HG02588 (cell line): ENCODE results near the gene TRPM3.

Experiments used
- ATAC-seq: cut with Tn5 transposase; IDR thresholded peaks from one replicate; pipeline ENCODE4 v1.9.1; 2021; ENCODE audit warnings: mild to moderate bottlenecking, moderate library complexity; ENCODE audit not compliant: unreplicated experiment

The TRPM3 gene

DNA sequence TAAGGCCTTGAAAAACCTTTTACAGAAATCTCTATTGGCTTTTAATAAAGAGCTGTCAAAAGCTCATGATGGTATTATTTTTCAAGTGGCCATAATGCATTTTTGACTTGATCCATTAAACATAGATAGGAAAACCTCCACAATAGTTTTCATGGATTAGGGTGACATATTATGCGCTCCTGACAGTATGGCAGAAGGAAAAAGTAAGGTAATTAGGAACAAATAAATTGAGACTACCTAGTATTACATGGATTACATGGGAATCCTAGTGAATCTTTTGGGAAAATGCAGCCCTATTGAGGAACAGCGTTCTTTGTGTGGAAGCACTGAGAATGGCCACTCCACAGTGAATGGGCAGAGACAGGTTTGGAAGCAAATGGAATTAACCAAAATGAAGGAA lies 171.2 kb downstream of the TRPM3 start:
- ATAC-seq, result no peak

DNA sequence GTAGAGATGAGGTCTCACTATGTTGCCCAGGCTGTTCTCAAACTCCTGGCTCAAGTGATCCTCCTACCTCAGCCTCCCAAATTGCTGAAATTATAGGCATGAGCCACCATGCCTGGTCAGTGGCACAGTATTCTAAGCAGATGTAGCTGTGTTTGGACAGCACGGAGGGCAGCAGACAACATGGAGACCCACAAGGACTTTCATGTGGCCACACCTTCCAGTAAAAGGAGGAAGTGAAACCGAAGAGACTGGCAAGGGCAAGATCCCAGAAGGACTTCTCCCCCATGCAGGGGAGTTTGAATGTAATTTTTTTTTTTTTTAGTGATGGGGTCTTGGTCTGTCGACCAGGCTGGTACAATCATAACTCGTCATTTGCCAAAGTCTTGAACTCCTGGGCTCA lies 172.2 kb downstream of the TRPM3 start:
- ATAC-seq, result no peak

DNA sequence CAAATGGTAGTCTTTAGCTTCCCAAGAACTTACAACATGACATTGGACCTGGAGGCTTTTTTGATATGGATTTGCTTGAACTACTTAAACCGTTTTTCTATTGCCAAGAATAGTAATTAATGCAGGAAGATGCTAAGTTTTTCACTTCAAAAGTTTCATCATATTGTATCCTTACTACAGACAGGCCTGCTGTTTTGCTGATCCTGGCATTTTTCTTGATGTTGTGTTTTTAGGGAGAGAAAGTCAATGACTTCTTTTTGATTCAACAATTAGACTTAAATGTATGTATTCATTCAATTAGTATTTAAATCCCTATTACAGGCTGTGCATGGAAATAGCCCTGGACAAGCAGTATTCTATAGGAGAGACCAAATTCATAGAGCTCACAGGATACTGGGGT lies 172.7 kb downstream of the TRPM3 start:
- ATAC-seq, result no peak

DNA sequence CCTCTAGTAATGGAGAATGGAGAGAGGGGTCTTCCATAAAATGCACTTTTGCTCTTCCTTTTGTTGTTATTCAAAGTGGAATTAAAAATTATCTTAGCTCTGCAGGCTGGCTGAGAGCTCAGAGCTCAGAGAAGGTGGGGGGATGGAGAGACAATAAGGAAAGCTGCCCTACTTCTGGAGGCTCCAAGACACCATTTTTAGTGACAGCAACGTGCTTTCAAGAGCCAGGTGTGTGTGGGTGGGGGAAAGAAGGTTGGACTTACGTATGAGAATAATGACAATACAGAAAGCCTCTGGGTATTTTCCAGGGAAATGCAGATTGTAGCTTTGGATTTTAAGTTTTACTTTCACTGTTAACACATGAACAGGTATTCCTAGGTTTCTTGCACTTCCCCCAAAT lies 173.9 kb downstream of the TRPM3 start:
- no peak for ATAC-seq

DNA sequence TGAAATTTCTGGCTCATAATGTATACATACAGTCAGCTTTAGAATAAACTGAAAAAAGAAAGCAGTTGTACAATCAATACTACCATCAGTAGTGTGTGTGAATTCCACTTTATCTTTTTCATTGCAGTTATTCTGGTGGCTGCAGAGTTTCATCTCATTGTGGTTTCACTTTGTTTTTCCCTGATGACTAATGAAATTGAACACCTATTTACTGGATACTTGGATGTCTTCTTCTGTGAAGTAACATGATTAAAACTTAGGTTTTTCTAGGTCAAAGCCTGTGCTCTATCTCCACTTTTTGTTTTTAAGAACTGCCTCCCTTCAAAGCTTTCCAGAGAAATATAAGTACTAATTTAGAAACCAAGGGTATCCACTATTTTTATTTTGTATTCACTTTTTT lies 174.3 kb downstream of the TRPM3 start:
- ATAC-seq, result no peak

DNA sequence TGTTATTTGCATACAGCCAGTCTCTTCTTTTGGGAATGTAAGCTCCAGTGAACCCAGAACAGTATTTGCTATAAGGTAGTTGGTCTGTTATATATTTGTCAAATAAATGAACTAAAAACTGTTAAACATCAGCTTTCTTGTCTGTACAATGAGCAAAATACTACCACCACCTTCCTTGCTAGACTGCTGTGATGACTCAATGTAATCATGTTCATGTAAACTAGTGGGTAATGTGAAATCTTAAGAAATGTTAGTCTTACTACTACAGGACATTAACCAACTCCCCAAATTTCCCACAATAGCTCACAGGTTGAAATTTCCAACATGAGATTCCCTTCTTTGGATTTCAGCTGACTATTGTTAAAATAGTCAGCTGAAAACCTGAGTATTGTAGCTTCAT lies 176.1 kb downstream of the TRPM3 start:
- ATAC-seq, result no peak

DNA sequence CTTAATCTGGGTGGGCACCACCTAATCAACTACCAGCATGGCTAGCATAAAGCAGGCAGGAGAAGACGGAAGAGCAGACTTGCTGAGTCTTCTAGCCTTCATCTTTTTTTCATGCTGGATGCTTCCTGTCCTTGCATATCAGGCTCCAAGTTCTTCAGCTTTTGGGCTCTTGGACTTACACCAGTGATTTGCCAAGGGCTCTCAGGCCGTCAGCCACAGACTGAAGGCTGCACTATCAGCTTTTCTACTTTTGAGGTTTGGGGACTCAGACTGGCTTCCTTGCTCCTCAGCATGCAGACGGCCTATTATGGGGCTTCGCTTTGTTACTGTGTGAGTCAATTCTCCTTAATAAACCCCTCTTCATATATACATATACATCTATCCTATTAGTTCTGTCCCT lies 180.2 kb downstream of the TRPM3 start:
- no peak for ATAC-seq

DNA sequence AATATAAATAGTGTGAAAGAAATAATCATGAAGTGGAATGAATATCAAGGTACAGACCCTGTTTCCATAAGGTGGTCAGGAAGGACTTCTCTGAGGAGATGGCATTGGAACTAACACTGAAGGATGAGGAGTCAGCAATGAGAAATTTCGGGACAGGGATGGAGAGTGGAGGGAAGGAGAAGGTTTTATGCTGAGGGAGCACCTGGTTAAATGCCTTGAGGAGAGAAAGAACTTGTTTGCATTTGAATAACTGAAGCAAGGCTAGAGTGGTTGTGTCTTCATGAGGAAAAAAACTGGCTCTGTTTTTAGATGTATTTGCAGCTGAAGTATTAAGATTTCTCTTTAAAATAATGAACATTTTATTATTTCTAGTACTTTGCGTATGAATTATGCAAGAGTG lies 180.8 kb downstream of the TRPM3 start:
- ATAC-seq, result no peak

DNA sequence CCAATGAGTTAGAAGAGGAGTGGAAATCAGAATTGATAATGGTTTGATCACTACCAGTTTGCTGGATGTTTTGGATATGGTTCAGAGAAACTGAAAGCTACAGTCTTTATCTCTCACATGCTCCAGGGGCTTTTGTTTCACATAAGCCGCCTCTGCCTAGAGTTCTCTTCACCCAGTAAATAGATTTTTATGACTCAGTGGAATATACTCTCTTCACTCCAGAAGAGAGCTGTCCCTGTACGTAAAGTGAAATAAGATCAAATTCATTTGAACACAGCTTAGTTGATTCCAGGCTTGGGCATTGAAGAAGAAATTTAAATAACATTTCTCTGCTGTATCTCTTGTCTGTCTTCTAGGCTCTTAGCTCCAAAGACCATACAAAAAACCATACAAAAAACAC lies 184.9 kb downstream of the TRPM3 start:
- ATAC-seq, result no peak

DNA sequence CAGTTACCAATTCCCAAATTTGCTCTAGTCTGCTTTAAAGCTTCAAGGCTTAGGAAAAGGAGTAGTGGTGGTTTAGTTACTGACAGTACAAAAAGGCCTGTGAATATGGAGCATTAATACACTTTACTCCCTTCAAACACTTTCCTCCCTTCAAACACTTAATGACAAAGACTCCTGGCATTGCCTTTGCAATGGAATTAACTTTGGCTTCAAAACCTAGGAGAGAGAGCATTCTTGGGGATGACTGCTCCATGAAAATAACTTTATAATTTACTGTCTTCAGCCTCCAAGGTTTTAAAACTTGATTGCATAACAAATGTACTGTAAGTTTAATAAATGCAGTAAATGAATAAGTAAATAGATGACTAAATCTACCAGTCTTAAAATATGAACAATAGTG lies 185.6 kb downstream of the TRPM3 start:
- no peak for ATAC-seq

DNA sequence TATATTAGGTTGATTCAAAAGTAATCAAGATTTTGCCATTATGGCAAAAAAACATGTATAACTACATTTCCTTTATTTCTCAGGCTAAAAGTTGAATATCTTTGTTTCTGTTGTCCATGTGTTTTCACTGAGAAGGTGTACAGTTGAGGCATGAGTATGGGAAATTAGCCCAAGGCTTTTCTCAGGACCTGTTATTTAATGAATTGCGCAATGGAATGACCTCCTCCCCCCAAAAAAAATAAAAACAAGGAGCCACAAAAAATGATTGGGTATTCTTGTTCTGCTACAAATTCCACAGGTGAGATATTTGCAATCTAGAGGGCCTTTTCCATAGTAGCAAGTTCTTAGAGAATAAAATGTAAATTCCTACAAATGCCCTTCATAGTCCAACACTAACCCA lies 186.8 kb downstream of the TRPM3 start:
- ATAC-seq, result no peak

DNA sequence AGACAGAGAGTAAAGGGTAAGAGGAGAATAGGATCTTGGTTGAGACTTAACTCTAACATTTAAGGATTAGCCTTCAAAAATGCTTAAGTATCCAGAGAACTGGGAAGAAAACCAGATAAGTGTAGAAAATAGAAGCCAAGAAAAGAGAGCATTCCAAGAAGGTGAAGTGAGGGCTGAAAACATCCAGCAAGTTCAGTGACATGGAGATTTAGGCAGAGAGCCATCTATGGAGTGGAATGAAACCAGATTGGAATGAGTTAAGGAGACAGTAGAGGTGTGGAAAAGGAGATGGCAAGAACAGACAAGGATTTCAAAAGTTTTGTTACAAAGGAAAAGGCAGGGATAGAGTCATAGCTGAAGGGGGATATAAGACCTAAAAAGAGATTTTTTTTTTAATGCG lies 188.1 kb downstream of the TRPM3 start:
- ATAC-seq, result no peak

DNA sequence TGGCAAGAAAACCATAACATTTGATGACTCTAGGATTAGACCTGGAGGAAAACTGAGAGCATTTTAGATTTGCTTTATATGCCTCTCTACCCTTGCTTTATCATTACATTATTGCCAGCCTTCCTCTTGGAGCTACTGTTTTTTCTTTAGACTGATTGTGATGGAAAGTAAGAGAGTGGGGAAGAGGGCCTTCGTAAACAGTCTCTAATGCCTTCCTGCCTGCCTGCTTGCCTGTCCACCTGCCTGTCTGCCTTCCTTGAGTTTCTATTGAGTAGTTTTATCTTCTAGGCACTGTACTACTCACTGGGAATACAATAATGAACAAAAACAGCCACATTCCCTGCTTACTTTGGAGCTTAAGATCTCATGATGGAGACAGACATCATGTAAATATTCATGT lies 189.3 kb downstream of the TRPM3 start:
- no peak for ATAC-seq

DNA sequence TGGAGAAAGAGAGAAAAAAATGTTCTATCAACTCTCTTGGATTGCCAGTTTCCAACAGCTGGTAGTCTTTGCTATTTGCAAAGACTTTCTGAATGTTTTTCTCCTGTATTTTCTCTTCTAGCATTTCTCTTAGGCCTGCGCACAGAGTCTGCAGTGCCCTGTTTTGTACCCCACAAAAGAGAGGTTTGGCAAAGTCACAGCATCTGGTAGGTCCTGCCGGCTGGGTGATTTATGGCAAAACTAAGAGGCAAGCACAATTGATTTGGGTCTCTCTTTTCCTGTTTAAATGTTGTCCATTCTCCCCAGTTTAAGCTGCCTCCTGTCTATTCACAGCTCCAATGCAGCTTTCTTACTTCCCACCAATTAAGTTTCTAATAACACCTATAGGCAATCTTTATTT lies 193.9 kb downstream of the TRPM3 start:
- no peak for ATAC-seq

DNA sequence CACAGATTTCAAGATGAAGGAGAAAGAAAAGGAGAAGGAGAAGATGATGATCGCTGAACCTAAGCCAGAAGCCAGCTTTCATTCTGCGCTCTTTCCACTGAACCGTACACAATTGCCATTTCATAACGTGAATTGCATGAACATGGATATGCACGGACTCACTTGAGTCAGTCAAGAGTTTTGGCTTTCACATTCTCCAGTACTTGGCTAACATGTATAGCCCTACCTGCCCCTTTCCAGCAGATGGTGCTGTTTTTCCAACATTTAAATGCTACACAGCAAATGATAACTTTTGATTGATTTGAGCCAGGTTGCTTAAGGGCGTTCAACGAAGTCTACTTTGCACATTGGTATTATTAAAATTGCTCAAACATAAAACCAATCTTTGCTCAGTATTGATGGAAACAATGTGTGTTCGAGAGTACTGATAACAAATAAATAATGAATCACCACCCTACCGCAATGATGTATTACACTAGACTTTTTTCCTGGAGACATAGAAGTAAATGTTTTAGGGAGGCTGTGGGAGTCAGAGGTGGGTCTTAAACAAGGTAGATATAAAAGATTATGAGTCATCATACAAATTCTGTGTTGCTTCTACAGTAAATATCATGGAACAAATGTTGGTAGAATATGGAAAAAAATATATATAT lies 196.4 kb downstream of the TRPM3 start:
- ATAC-seq, result peak; percentile 85

DNA sequence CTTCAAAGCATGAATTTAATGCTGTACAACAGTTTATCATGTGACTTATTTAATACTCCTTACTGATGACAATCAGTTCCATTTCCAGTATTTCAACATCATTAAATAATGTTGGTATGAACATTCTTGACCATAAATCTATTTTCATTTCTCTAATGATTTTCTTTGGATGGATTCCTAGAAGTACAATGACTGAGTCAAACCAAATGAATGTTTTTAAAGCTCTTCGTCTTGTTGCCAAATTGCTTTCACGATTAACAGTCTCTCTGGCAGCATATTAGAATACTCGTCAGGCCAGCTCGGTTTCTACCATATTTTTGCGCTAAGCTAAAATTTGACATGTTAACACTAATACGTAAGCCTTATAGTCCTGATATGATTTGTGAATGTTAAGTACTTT lies 197.0 kb downstream of the TRPM3 start:
- no peak for ATAC-seq

DNA sequence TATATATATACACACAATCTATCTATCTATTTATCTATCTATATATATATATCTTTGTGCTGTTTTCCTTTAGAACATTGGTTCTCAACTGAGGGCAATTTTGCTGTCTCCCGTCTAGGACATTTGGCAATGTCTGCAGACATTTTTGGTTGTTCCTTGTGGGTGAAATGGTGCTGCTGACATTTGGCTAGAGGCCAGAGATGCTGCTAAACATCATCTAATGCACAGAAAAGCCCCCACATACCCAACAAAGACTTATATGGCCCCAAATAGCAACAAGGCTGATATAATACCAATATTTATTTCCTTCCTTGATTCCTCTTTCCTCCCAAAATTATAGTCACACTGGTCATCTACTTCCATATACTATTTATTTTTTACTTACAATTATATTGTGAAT lies 197.5 kb downstream of the TRPM3 start:
- ATAC-seq, result no peak

DNA sequence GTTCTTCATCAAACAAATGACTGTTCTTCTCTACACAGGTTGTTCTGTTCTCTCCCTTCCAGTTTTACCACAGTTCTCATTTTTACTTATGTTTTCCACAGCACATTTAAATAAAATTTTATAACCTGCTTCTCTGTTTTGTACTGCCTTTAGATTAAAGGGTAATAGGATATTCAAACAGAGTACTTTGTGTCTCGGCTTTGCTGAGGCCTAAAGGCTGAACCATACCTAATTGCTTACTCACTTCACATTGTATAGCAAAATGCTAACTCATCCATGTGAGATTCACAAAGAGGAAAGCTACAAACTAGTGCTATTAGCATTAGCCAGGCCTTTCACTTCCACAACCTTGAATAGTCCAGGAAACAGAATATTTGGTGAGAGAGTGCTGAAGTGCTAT lies 200.3 kb downstream of the TRPM3 start:
- ATAC-seq, result no peak

DNA sequence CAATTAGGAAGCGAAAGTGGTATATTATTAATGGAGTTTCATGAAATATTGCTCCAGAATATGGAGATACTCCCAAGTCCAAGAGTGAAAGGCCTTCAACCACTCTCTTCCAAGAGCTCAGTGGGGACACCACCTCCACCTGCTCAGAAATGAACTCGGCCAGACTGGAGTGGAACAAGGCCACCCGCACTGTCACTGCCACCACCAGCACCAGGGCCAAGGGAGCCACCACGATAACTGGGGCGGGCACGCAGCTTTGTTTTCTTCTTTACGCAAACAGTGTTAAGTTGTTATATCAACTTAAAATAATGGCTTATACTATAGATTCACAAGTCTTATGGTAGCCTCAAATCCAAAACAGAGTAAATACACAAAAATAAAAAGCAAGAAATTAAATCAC lies 204.1 kb downstream of the TRPM3 start:
- ATAC-seq, result no peak

DNA sequence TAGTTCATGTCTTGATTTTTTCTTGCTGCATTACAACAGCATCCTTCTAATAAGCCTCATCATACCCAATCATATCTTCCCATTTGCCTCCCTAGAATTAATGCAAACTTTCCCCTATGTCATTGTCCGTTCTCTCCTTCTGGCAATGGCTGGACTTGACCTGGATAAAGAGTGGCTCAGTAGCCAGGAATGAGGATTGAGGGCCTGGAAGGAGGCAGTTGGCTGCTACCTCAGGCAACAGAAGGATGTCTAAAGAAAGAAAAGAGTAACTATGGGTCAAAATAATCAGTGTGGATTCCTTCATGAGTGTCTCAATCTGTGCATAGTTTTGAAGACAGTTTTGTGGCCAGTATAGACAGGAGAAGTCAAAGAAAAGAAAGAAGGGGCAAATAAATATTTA lies 209.6 kb downstream of the TRPM3 start:
- ATAC-seq, result no peak

DNA sequence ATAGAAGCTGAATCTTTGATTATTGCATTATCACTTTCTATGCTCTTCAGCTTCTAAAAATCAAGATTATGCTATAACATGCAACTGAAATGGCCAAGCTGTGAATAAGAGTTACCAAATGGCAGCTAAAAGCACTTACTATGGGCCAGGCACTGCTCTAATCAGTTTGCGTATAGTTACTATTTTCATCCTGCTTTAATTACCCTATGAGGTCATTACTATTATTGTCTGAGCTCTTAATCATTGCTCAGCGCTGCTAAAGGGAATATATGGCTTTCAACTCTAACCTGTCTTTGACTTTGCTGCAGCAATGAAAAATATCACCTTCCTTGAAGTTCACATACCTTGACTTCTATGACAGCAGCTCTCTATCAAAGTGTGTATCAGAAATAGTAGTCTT lies 210.8 kb downstream of the TRPM3 start:
- ATAC-seq, result no peak

DNA sequence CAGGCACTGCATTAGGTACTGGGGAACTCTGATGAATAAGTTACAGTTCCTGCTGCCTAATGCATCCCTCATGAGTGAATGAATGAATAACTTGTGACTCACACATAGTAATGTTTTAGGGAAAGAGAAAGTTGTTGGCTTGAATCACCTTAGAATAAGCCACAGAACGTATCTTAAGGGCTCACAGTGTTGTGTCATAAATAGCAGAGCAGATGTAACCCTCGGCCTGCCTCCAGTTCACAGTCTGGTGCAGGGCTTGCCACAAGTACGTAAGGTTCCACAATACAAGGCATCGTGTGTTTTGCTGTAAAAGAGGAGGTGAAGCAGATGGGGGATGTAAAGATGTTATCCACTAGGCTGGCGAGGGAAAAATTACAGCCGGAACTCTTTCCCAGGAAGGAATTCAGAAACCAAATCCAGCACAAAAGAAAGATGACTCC lies 218.7 kb downstream of the TRPM3 start:
- no peak for ATAC-seq

DNA sequence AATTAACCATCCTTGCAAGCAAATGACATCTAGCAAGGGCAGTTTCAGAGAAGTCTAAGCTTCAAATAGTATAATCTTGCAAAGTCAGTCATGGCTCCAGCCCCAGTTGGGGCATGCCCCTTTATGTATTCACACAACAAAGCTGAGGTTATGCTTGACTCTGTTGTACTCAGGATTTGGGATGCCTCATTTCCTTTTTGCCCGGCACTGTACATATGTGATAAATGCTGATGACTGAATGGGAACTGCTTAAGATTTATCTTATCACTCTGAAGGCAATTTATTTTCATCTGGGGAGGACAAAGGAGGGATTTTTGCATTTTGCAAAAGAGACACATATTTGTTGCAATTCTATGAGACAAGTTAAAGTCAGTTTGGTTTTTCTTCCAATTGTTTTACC lies 219.2 kb downstream of the TRPM3 start:
- ATAC-seq, result no peak

DNA sequence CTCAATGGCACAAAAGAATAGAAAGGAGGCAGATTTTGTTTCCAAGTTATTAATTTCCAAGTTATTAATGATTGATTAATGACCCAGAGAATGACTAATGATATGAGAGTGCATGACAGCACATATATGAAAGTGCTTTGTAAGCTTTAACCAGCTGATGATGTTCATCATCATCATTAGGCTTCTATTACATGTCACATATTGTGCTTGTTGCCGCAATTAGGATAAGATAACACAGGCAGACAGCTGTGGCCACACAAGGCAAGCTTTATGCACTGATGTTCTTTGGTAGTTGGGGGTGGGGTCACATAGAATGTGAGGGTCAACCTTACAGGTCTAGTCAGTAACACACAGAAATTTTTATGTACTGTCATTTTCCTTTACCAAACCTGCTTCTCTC lies 219.7 kb downstream of the TRPM3 start:
- no peak for ATAC-seq
